Activated CD4-positive, alpha-beta T cell treated with anti-CD3 and anti-CD28 coated beads, Interleukin-2, amount 50 U/mL, for 4 hours (primary cell): ENCODE data around the gene PHTF2.

Source experiments
- DNase-seq, 2 experiments: peaks; one replicate each; pipeline ENCODE4 v3.0.0-alpha.2; 2020

The PHTF2 gene

GRCh38 chr7:77885155-77885554, 86.6 kb downstream of the PHTF2 start:
- DNase-seq, result no peak

- DNase-seq, result no peak
Measured at GRCh38 chr7:77887567-77887966, 89.0 kb downstream of the PHTF2 start.

GRCh38 chr7:77888998-77889397, 90.4 kb downstream of the PHTF2 start:
- DNase-seq, result no peak

GRCh38 chr7:77893813-77894212, 95.2 kb downstream of the PHTF2 start:
- no peak for DNase-seq

GRCh38 chr7:77894574-77895091, 96.1 kb downstream of the PHTF2 start:
- DNase-seq, result no peak

- no peak for DNase-seq
Measured at GRCh38 chr7:77895905-77896304, 97.3 kb downstream of the PHTF2 start.

GRCh38 chr7:77897004-77897547, 98.5 kb downstream of the PHTF2 start:
- DNase-seq, result no peak

GRCh38 chr7:77899516-77899915, 100.9 kb downstream of the PHTF2 start:
- no peak for DNase-seq

GRCh38 chr7:77903597-77903996, 105.0 kb downstream of the PHTF2 start:
- DNase-seq, result peak in 1 of 2 experiments; percentile 3

GRCh38 chr7:77904252-77904651, 105.7 kb downstream of the PHTF2 start:
- DNase-seq, result no peak

- DNase-seq, result no peak
Measured at GRCh38 chr7:77907281-77907680, 108.7 kb downstream of the PHTF2 start.

GRCh38 chr7:77908664-77909063, 110.1 kb downstream of the PHTF2 start:
- DNase-seq, result no peak

GRCh38 chr7:77910124-77910523, 111.6 kb downstream of the PHTF2 start:
- no peak for DNase-seq

- DNase-seq, result no peak
Measured at GRCh38 chr7:77912293-77912692, 113.7 kb downstream of the PHTF2 start.

- DNase-seq, result no peak
Measured at GRCh38 chr7:77913977-77914607, 115.5 kb downstream of the PHTF2 start.

- no peak for DNase-seq
Measured at GRCh38 chr7:77917500-77918262, 119.1 kb downstream of the PHTF2 start.

- no peak for DNase-seq
Measured at GRCh38 chr7:77918676-77919075, 120.1 kb downstream of the PHTF2 start.

- DNase-seq, result no peak
Measured at GRCh38 chr7:77923419-77923818, 124.8 kb downstream of the PHTF2 start.

GRCh38 chr7:77930496-77930895, 131.9 kb downstream of the PHTF2 start:
- no peak for DNase-seq

GRCh38 chr7:77931841-77932240, 133.3 kb downstream of the PHTF2 start:
- no peak for DNase-seq

GRCh38 chr7:77933394-77933793, 134.8 kb downstream of the PHTF2 start:
- DNase-seq, result no peak

- no peak for DNase-seq
Measured at GRCh38 chr7:77935652-77936348, 137.2 kb downstream of the PHTF2 start.

- no peak for DNase-seq
Measured at GRCh38 chr7:77940647-77941046, 142.1 kb downstream of the PHTF2 start.
